Activated CD4-positive, alpha-beta T cell treated with anti-CD3 and anti-CD28 coated beads, Interleukin-2, amount 50 U/mL, for 16 hours (primary cell): ENCODE results near the gene DDC.
"Not testable (repeated sequence)": the region's sequence is repeated elsewhere in the genome, so short reads cannot be mapped to it uniquely, and the experiment has no call there.

Experiments used
- DNase-seq: peaks from one replicate; pipeline ENCODE4 v3.0.0-alpha.2; 2020

Gene DDC

GRCh38 chr7:50554431-50555322, 10.5 kb downstream of the DDC start:
- no peak for DNase-seq

GRCh38 chr7:50553973-50554372, 11.2 kb downstream of the DDC start:
- no peak for DNase-seq

GRCh38 chr7:50552921-50553320, 12.3 kb downstream of the DDC start:
- DNase-seq, result no peak

- DNase-seq, result no peak
Observed at GRCh38 chr7:50552139-50552538, 13.1 kb downstream of the DDC start.

DNA sequence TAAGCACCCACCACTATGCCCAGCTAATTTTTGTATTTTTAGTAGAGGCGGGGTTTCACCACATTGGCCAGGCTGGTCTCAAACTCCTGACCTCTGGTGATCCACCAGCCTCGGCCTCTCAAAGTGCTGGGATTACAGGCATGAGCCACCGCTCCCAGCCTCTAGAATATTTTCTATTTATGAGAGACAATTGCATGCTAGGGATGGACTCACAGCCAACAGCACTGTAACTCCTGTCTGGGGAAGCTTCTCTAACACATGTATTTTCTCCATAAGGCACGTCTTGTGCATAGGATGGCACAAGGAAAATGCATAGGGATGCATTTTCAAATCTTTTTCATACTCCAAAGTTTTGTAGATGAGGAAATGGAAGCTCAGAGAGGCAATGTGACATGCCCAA, 19.6 kb downstream of the DDC start:
- DNase-seq, result not testable (repeated sequence)

DNA sequence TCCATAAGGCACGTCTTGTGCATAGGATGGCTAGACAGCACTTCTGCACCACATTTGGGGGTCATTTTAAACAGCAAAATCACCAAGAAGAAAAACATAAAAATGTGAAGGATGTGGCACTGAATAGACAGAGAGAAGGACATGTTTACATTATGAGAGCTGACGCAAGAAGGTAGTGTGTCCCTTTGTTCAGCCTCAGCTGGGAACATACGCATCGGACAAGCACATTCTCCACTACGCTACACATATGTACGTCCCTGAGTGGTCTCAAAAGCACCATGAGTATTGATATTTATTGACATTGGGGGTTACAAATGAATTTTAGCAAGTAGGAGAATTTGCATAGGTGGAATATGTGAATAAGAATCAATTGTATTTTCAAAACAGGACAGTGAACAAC, 20.2 kb downstream of the DDC start:
- no peak for DNase-seq

GRCh38 chr7:50543776-50544442, 21.3 kb downstream of the DDC start:
- no peak for DNase-seq

DNA sequence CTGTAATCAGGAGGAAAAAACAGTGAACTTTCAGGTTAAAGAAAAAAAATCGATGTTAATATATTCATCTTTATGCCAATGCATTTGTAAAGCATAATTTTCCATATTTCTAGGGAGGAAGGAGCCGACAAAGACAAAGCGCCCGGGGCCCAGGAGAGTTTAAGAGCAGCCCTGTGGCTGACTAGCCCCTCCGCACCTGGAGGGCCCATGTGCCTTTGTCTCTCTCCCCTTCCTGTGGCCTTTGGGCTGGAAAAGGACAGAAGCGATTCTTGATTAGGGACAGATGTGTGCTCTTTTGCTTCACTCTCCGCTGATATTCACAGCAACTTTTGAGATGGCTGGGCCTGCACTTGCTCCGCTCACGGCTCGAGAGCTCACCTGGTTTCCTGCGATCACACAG, 23.1 kb downstream of the DDC start:
- DNase-seq, result no peak

GRCh38 chr7:50540785-50541579, 24.2 kb downstream of the DDC start:
- no peak for DNase-seq

- no peak for DNase-seq
Observed at GRCh38 chr7:50539725-50540124, 25.5 kb downstream of the DDC start.

DNA sequence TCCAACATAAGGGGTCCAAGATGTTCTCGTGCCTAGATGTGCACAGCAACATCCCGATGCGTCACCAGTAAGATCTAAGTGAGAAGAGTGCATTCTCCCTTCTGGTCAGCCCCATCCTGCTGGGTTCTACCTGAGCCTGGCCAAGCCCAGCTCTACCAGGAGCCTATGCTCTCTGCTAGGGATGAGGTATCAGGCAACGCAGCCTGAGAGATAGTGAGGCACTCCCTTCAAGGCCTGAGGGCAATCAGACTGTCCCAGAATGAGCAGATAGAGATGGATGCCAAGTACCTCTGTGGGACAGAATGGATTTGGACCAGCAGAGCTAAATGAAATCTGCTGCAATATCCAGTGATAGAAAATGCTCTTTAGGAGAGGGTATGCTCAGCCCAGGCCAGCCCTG, 26.7 kb downstream of the DDC start:
- no peak for DNase-seq

GRCh38 chr7:50537417-50537816, 27.8 kb downstream of the DDC start:
- DNase-seq, result no peak

GRCh38 chr7:50535291-50535711, 29.9 kb downstream of the DDC start:
- not testable (repeated sequence) for DNase-seq

DNA sequence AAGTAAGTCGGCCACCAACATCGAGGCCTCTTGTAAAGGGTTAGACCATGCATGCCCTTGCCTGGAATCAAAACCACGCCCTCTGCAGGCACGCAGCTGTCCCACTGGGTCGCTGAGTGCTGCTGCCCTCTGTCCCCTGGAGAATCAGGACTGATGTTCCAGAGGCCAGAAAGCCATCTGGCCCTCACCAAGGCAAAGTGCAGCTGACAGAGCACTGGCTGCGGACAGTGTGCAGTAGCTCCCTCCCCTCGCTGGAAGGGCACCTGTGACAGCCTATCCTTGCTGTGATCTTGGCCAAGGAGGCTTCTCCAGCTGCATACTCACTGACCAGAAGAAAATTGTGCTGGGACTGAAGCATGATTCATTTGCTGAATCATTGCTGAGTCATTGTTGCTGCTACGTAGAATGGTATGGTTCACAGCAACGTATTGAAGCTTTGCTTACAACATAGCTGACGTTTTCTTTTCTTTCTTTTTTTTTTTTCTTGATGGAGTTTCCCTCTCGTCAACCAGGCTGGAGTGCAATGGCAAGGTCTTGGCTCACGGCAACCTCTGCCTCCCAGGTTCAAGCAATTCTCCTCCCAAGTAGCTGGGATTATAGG, 30.4 kb downstream of the DDC start:
- peak; percentile 71 for DNase-seq

DNA sequence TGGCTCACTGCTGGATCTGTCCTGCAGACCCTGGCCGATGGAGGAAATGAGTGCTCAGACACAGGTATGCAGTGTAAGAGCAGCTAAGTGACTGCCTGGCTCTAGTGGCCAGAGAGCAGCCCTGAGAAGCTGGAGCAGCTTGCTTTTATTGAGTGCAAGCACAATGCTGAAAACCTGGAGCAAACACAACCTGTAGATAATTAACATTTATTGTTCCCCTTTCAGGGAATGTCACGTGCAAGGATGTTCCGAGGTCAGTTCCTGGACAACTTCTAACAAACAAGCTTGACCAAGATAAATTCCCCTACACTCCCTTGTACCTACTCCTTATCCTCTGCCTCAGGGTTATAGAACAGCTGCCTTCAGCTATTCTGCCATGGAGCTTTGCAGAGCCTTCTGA, 31.3 kb downstream of the DDC start:
- no peak for DNase-seq

- no peak for DNase-seq
Observed at GRCh38 chr7:50531928-50532327, 33.3 kb downstream of the DDC start.

GRCh38 chr7:50531401-50531911, 33.7 kb downstream of the DDC start:
- DNase-seq, result peak; percentile 75

- DNase-seq, result peak; percentile 64
Observed at GRCh38 chr7:50530766-50531165, 34.4 kb downstream of the DDC start.

GRCh38 chr7:50529093-50529862, 35.9 kb downstream of the DDC start:
- DNase-seq, result no peak

GRCh38 chr7:50528266-50529092, 36.7 kb downstream of the DDC start:
- DNase-seq, result no peak

DNA sequence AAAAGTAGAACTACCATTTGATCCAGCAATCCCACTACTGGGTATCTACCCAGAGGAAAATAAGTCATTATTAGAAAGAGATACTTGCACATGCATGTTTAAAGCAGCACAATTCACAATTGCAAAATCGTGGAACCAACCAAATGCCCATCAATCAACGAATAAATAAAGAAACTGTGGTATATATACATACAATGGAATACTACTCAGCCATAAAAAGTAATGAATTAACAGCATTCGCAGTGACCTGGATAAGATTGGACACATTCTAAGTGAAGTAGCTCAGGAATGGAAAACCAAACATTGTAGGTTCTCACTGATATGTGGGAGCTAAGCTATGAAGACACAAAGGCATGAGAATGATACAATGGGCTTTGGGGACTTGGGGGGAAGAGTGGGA, 45.9 kb downstream of the DDC start:
- DNase-seq, result not testable (repeated sequence)
